GM21447 (cell line): ENCODE data around the gene PTGR2.
"Not testable (repeated sequence)": the region's sequence is repeated elsewhere in the genome, so short reads cannot be mapped to it uniquely, and the experiment has no call there.

Experiments
- ATAC-seq: cut with Tn5 transposase; IDR thresholded peaks from one replicate; pipeline ENCODE4 v1.9.1; 2021; ENCODE audit not compliant: unreplicated experiment

PTGR2 gene

GRCh38 chr14:73829526-73830431 lies 21.9 kb upstream of the PTGR2 start:
- no peak for ATAC-seq

- ATAC-seq: no peak
These were observed 18.6 kb upstream of the PTGR2 start for GRCh38 chr14:73833034-73833433.

GRCh38 chr14:73833530-73834260 lies 17.9 kb upstream of the PTGR2 start:
- no peak for ATAC-seq

- no peak for ATAC-seq
These were observed 17.4 kb upstream of the PTGR2 start for GRCh38 chr14:73834261-73834625.

GRCh38 chr14:73838293-73839034 lies 13.2 kb upstream of the PTGR2 start:
- not testable (repeated sequence) for ATAC-seq

GRCh38 chr14:73842201-73842600 lies 9.4 kb upstream of the PTGR2 start:
- ATAC-seq: no peak

GRCh38 chr14:73842851-73843250 lies 8.8 kb upstream of the PTGR2 start:
- no peak for ATAC-seq

- ATAC-seq: no peak
These were observed 8.3 kb upstream of the PTGR2 start for GRCh38 chr14:73843296-73843695.

GRCh38 chr14:73846947-73847346 lies 4.7 kb upstream of the PTGR2 start:
- ATAC-seq: no peak

- ATAC-seq: no peak
These were observed 631 bp upstream of the PTGR2 start for GRCh38 chr14:73851000-73851399.

- ATAC-seq: no peak
These were observed 7.5 kb downstream of the PTGR2 start for GRCh38 chr14:73859145-73859544.

GRCh38 chr14:73861073-73861472 lies 9.4 kb downstream of the PTGR2 start:
- ATAC-seq: no peak

GRCh38 chr14:73862480-73862879 lies 10.8 kb downstream of the PTGR2 start:
- ATAC-seq: no peak

- no peak for ATAC-seq
These were observed 11.6 kb downstream of the PTGR2 start for GRCh38 chr14:73863209-73863608.

- ATAC-seq: no peak
These were observed 14.0 kb downstream of the PTGR2 start for GRCh38 chr14:73865534-73866113.

GRCh38 chr14:73869754-73870153 lies 18.1 kb downstream of the PTGR2 start:
- ATAC-seq: not testable (repeated sequence)

GRCh38 chr14:73870525-73871235 lies 19.0 kb downstream of the PTGR2 start:
- ATAC-seq: no peak

GRCh38 chr14:73873660-73874059 lies 22.0 kb downstream of the PTGR2 start:
- ATAC-seq: no peak

GRCh38 chr14:73877790-73878189 lies 26.2 kb downstream of the PTGR2 start:
- no peak for ATAC-seq

GRCh38 chr14:73878436-73878835 lies 26.8 kb downstream of the PTGR2 start:
- ATAC-seq: no peak

GRCh38 chr14:73879027-73879426 lies 27.4 kb downstream of the PTGR2 start:
- ATAC-seq: no peak
